NCI-H345 treated with DMSO at 0.1 percent for 48 hours (cell line): Measurements from ENCODE around the gene RDH14.
A peak's percentile ranks its signal among the peaks of the same experiment; 100 is the strongest.

Source experiments
- DNase-seq: peaks from one replicate; lab custom pipeline; 2025; ENCODE audit not compliant: unreplicated experiment; lab: John Stamatoyannopoulos, UW

Gene RDH14

DNA sequence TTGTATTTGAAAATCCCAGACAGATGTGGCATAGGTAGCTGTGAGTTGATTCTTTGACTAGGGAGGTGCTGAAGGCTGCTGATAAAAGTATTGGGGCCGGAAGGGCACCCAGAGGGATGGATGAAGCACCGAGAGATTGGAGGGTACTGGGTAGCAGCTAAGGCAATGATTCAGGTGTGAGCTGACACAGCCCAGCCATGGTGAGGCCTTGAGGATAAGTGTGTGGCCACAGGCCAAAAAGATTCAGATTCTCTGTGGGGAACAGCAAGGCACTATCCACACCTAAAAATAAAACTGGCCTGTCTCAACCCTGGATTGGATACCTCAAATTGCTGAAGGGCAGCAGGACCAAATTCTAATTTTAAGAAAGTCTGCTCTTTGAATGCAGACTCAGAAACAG is 35.2 kb downstream of the RDH14 start:
- DNase-seq: no peak

DNA sequence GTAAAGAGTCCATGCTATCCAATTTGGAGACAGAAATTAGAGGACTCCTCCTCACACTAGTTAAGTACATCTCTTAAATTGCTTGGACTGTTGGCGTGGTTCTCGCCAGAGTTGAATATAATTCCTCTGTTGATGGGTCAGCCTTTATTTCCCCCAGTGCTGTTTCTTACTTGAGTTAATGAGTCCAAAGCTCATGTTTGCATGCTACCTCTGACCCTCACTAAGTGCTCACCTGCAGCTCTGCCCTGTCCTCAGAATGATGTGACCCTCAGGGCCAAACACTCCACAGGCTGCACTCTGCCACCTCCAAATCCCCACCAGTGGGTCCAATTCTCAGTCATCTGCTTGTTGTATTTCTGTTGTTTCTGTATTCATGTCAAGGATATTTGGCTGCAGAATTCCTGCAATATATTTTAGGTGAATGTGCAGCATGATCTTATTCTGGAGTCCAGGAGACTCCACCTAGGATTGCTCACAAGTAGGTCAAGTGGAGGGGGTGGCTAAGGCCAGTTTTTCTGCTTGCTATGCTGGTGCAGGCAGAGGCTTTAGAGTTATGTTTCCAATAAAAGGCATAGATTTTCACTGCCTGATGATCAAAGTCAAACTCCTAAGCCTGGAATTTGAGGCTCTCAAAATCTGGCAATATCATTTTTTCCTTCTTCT is 37.8 kb downstream of the RDH14 start:
- DNase-seq: no peak

DNA sequence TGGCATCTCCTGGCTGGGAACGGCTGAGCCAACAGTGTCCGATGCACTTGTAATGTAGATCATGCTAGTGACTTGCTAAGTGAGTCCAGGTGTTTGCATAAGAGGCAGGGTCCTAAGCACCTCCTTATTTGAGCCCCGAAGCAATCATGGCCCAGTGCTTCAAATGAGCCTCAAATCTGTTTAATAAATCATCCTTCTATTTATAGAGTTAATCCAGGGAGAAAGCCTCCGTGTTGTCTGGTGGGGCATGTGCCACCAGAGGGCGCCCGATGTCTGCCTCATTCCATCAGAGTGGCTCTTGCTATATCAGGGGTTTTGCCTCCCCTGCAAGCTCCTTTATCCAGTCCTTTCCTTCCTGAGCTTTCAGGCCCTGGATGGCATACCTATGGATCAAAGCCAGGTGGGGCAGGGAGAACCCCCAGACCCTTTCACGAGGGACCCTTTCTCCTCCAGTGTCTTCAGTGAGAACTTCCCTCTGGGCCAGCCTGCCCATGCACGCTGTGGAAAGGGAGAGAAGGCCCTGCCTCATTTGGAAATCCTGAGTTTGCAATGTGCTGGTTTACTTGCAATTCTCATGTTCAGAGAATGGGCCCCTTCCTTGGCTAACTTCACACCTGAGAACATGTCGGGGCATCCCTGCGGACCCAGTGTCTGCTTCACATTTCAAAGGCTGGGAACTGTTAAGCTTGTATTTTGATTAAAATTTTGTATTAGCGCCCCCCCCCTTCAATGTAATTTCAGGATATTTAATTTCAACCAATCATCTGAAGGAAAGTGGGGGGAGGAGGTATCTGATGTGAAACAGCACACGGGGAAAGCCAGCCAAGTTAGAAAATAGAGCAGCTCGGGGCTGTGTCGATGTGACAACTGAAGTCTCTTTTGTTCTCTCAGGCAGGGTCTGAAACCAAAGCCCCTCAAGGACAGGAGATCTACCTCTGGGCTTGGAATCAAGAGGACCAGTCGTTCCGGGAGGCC is 39.7 kb downstream of the RDH14 start:
- DNase-seq: peak; percentile 77

DNA sequence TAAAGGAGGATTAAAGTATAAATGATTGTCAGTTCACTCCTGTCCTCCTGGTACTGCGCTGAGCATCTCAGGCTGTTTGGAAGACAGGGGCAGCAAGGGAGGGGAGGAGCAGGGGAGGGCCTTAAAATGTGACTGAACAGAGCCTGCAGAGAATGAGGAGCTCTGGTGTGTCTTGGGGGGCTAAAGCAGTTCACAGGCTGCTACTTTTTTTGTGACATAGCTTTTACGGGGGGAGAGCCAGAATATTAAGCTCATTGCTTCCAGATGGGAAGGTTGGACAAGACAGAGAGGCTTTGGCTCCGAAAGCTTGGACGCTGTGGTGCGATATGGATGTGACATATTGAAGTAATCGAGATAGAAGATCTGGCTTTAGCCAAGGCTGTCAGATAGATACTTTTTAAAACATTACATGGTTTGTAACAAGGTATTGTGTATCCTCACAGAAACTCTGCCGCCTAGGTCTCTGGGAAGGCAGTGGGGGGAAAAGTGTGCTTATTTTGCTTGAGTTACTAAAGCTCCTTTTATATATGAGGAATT is 40.5 kb downstream of the RDH14 start:
- no peak for DNase-seq

DNA sequence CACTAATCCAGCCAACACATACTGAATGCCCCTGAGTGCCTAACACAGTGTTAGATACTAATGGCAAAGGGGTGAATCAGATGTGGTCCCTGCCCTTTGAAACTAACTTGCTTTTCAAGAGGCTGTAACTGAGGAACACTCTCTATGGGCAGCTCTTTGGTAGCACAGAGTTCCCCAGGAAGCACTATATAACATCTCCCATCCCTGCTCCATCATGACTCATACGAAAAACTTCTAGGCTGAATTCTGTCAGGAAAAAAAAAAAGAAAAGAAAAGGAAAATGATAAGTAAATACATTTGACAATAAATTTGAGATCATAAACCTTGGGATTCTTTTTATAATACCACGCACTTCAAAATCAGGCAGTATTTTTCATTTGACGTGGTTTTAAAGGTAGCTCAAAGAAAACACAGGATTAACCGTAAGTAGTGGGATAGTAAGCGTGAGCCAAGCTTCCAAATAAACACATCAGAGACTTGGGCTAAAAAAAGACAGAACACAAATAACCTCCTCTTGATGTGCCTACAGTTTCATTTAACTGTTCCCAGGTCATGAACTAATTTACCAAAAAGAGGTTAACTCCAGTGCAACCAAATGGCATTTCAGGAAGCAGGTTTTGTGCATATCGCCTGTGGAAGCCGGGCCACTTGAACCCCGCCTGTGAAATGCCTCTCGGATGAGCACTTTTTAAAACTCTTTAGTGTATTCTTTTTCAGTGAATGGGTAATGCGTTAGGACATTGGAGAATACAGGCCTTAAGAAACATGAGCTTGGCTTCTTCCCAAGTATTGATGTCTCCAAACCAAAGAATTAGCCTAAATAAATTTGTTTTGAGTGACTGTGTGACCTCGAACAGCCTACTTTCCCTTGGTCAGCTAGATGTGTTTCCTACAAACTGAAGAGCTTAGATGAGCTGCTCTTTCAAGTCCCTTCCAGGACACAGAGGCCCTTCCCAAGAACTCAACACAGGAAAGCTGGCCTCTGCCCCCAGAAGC is 42.0 kb downstream of the RDH14 start:
- DNase-seq: no peak

DNA sequence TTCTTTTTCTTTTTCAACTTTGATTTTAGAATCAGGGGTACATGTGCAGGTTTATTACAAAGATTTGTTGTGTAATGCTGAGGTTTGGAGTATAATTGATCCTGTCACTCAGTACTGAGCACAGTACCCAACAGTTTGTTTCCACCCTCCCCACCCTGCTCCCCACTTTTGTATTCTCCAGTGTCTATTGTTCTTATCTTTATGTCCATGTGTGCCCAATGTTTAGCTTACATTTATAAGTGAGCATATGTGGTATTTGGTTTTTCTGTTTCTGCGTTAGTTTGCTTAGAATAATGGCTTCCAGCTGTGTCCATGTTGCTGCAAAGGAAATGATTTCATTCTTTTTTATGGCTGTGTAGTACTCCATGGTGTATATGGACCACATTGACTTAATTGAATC is 43.1 kb downstream of the RDH14 start:
- no peak for DNase-seq

DNA sequence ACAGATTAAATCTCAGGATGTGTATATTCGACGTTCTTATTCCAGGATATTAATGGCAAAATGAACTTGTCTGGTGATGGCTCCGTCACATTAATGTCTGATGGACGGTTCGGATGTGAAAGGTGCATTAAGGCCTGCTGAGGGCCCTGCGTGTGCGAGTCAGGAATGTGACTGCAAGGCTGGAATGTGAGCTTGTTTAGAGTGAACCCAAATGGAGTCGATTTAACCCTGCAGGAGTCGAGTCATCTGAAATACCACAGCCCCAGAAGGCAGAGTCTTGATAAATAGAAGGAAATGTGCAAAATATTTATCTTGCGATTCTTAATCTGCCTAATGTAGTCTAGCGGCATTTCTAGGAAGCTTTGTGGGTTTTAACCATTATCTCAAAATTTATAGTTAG is 44.3 kb downstream of the RDH14 start:
- DNase-seq: no peak

DNA sequence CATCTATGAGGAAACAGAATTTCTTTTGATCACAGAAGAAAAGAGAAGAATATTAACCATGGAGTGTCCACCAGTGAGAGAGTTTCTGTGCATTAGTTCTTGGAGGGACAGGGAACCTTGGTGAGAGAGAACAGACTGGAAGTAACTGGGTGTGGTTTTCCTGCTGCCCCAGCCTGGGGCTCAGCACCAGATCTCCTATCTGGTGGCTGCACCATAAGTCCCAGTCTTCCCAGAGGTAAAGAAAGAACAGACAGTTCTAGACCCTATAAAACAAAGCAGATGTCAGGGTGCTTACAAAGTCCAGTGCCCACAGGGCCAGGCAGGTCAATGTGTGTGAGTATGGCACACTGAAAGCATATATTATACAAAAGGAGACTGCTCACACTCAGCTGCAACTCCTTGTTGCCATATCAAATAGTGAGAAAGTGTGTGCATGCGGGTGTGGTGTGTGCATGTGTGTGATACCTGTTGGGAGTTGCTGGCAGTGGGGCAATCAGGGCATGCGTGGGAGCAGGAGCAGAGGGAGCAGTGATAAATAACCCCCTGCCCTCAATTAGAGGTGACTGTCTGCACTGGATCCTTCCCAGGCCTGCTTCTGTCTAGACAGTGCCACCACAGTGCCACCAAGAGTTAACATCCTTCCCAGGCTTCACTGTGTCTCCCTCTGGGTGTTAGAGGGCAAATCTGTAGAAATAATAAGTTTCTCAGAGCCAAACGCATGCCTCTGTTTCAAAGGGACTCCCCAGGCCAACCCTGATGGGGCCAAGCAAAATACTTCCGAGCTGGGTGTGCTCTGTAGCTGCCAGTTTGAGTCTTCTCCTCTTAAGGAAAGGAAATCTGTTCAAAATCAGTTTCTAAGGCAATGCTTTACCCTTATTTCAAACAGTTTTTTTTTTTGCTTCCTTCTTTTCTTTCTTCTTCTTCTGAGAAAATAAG is 45.7 kb downstream of the RDH14 start:
- DNase-seq: no peak

DNA sequence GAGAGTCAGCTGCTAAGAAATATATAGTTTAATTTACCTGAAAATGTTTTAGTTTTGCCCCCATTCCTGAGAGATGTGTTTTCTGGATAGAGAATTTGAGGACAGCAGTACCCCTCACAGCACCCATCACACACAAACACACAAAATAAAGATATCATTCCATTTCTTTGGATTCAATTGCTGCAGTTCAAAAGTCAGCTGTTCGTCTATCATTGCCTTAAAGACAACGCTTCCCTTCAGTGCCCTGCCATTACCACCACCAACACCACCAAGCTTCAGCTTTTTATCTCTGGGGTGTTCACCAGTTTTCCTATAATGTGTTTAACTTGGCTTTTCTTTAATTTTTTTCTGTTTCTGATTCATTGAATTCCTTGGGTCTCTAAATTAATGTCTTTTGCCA is 49.7 kb downstream of the RDH14 start:
- DNase-seq: no peak

DNA sequence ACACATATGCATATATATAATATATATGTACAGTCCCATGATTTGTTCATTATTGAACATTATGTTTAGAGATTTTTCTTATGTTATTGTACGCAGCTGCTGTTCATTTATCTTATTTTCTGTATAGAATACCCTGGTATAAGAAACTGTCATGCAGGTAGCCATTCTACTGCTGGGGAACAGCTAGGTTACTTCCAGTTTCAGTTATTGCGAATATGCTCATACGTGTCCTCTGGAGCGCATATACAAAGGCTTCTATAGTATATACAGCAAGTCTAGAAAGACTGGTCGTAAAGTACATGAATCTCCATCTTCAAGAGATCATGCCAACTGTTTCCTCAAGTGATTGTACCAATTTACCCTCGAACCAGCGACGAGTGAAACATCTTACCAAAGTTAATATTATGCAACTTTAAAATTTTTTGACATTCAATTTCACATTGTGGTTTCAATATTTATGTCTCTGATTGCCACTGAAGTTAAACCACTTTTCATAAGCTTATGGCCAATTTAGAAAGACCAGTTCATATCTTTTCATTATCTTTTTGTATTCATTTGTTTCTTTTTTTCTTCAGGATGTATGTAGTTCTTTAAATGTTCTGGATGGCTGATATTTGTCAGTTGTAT is 53.5 kb downstream of the RDH14 start:
- DNase-seq: no peak

DNA sequence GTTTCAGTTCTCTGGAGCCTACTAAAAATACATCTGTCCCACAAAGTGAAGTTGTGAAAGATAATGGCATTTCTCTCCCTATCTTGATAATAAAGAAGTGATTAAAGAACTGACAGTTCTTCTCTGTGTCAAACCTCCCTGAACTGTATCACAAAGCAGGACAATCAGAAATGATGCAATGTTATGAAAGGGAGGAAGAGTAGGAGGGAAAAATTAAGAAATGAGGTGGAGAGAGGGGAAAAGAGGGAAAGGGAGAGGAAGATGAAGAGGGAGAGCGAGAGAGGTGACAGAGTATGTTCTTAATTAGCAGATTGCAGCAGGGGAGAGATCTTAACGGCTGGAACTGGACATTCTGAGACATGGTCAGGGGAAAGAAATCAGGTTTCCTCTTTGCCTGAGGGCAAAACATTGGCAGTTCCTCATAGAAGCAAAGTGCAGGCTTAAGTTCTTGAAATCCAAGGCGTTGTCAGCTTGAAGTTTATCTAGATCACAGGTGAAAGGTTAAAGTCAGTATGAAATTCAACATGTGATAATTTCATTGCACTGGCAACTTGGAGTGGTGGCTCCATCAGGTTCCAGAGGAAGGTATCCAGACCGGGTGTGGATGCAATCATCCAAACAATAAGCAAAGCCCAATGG is 54.6 kb downstream of the RDH14 start:
- no peak for DNase-seq
